ENCODE measurements around the gene FAT1.

DNA sequence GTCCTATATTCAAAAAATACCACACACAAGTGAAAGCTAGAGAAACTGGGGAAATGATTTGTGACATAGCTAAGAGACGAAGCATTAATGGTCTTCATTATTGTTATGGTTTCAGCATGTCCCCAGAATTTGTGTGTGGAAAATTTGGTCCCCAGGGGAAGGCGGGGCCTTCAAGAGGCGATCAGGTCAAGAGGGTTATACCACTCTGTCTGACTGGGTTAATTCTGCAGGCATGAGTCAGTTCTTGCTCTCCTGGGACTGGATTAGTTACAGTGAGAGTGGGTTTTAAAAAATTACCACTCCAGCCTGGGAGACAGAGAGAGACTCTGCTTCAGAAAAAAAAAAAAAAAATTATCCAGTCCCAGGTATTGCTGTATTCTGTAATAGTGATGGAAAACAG, 166.2 kb downstream of the FAT1 start:
- TF ChIP-seq, protein P1, sequence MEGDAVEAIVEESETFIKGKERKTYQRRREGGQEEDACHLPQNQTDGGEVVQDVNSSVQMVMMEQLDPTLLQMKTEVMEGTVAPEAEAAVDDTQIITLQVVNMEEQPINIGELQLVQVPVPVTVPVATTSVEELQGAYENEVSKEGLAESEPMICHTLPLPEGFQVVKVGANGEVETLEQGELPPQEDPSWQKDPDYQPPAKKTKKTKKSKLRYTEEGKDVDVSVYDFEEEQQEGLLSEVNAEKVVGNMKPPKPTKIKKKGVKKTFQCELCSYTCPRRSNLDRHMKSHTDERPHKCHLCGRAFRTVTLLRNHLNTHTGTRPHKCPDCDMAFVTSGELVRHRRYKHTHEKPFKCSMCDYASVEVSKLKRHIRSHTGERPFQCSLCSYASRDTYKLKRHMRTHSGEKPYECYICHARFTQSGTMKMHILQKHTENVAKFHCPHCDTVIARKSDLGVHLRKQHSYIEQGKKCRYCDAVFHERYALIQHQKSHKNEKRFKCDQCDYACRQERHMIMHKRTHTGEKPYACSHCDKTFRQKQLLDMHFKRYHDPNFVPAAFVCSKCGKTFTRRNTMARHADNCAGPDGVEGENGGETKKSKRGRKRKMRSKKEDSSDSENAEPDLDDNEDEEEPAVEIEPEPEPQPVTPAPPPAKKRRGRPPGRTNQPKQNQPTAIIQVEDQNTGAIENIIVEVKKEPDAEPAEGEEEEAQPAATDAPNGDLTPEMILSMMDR (IDR thresholded peaks at IDR 0.05), result no peak
- TF ChIP-seq EP300 (IDR thresholded peaks at IDR 0.05), result no peak

Data from sigmoid colon (tissue), 4 donors.